Liver (tissue), 3 donors: Measurements from ENCODE around the gene SYNPR.

Experiments used
- CTCF ChIP-seq: fragments of 150-350 bp; IDR thresholded peaks from 2 replicates; pipeline ENCODE4 v1.5.1; 2017; ENCODE audit warnings: improper control_type of control experiment, low read depth, low read length; ENCODE audit not compliant: missing input control
- EGR1 ChIP-seq, 2 donors: IDR thresholded peaks; 2 replicates each; pipeline ENCODE4 v1.6.1; 2016 to 2018; ENCODE audit warnings: antibody characterized with exemption in 2 of 2, low read depth in 2 of 2
- JUND ChIP-seq, 2 donors: IDR thresholded peaks; 2 replicates each; pipeline ENCODE4 v1.6.1; 2016; ENCODE audit warnings: antibody characterized with exemption in 2 of 2
- RAD21 ChIP-seq, 2 donors: IDR thresholded peaks; 2 replicates each; pipeline ENCODE4 v1.6.1; 2016; ENCODE audit warnings: antibody characterized with exemption in 2 of 2, mild to moderate bottlenecking in 2 of 2
- TAF1 ChIP-seq: conservative IDR thresholded peaks from 2 replicates; pipeline ENCODE4 v1.6.1; 2016; ENCODE audit warnings: antibody characterized with exemption, mild to moderate bottlenecking
- TF ChIP-seq, protein P1 (sequence below): IDR thresholded peaks from 2 replicates; pipeline ENCODE4 v1.6.1; 2016; ENCODE audit warnings: antibody characterized with exemption, mild to moderate bottlenecking
- donor health status: healthy.
- donor health status: healthy.

GRCh38 chr3:63593779-63594178 lies 315.7 kb downstream of the SYNPR start:
- TF ChIP-seq CTCF, result no peak
- TF ChIP-seq, protein P1, sequence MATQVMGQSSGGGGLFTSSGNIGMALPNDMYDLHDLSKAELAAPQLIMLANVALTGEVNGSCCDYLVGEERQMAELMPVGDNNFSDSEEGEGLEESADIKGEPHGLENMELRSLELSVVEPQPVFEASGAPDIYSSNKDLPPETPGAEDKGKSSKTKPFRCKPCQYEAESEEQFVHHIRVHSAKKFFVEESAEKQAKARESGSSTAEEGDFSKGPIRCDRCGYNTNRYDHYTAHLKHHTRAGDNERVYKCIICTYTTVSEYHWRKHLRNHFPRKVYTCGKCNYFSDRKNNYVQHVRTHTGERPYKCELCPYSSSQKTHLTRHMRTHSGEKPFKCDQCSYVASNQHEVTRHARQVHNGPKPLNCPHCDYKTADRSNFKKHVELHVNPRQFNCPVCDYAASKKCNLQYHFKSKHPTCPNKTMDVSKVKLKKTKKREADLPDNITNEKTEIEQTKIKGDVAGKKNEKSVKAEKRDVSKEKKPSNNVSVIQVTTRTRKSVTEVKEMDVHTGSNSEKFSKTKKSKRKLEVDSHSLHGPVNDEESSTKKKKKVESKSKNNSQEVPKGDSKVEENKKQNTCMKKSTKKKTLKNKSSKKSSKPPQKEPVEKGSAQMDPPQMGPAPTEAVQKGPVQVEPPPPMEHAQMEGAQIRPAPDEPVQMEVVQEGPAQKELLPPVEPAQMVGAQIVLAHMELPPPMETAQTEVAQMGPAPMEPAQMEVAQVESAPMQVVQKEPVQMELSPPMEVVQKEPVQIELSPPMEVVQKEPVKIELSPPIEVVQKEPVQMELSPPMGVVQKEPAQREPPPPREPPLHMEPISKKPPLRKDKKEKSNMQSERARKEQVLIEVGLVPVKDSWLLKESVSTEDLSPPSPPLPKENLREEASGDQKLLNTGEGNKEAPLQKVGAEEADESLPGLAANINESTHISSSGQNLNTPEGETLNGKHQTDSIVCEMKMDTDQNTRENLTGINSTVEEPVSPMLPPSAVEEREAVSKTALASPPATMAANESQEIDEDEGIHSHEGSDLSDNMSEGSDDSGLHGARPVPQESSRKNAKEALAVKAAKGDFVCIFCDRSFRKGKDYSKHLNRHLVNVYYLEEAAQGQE, result no peak
- TF ChIP-seq JUND (IDR thresholded peaks at IDR 0.05), result no peak
- TF ChIP-seq RAD21 (IDR thresholded peaks at IDR 0.05), result no peak
- no peak for TF ChIP-seq EGR1 (IDR thresholded peaks at IDR 0.05; ENCODE audit: low read depth in 2 of 2)
- no peak for TF ChIP-seq TAF1
